Breast epithelium (tissue), 4 donors: ENCODE data around the gene IMMP2L. TPM values are rescaled to one million over a fixed set of nuclear protein-coding genes. Genes with fewer than 3 reads are reported as not detected.

Experiments used
- DNase-seq, 2 donors: peaks; one replicate each; pipeline ENCODE4 v3.0.0-alpha.2; 2019; ENCODE audit warnings: low spot score in 2 of 2
- H3K27ac ChIP-seq, 2 donors: fragments of 200-600 bp; sonication (generic) in 1 of 2; one replicate each; pipeline ENCODE4 v1.5.1; 2016 to 2019; ENCODE audit warnings: mild to moderate bottlenecking in 1 of 2
- H3K27me3 ChIP-seq, 2 donors: fragments of 200-600 bp; sonication (generic) in 1 of 2; one replicate each; pipeline versions ENCODE4 v1.5.1 to v1.6.0; 2017 to 2019; ENCODE audit warnings: control low read depth in 1 of 2, mild to moderate bottlenecking in 1 of 2
- H3K36me3 ChIP-seq: fragments of 200-600 bp; one replicate; pipeline ENCODE4 v1.5.1; 2019
- H3K4me1 ChIP-seq, 2 donors: fragments of 200-600 bp; sonication (generic); one replicate each; pipeline ENCODE4 v1.5.1; 2016 to 2019; ENCODE audit warnings: control low read depth in 1 of 2
- H3K4me3 ChIP-seq, 3 donors: fragments of 200-600 bp; sonication (generic); 1 replicate in 2 of 3; 2 replicates in 1 of 3; pipeline ENCODE4 v1.5.1; 2016 to 2019; ENCODE audit warnings: mild to moderate bottlenecking in 3 of 3, moderate library complexity in 2 of 3
- H3K9me3 ChIP-seq, 2 donors: fragments of 200-600 bp; sonication (generic) in 1 of 2; one replicate each; pipeline ENCODE4 v1.5.1; 2016 to 2019; ENCODE audit warnings: control low read depth in 1 of 2
- POLR2A ChIP-seq: fragments of 450-650 bp; IDR thresholded peaks from one replicate; pipeline ENCODE4 v1.6.1; 2016; ENCODE audit warnings: antibody characterized with exemption, mild to moderate bottlenecking, moderate library complexity
- POLR2AphosphoS5 ChIP-seq, 3 donors: sonication (generic); formaldehyde crosslinking; IDR thresholded peaks; one replicate each; pipeline ENCODE4 v1.6.1; 2017; ENCODE audit warnings: antibody characterized with exemption in 3 of 3
- intact Hi-C: fragments of 100-400 bp; cut with DNase I; formaldehyde crosslinking; loops from one replicate; pipeline ENCODE4 v1.15.1; 2023; ENCODE audit warnings: low total_unique reads
- total RNA-seq, 3 donors: library from RNA; depleted of rRNA; stranded (reverse); fragments of >200 nt; gene quantifications; one replicate each; pipeline ENCODE4 v1.1.0, GENCODE V29; 2016
- TF ChIP-seq, protein P1 (sequence below), 3 donors: fragments of 450-650 bp; IDR thresholded peaks; one replicate each; pipeline ENCODE4 v1.5.1; 2016 to 2017; ENCODE audit warnings: antibody characterized with exemption in 3 of 3, mild to moderate bottlenecking in 3 of 3, moderate library complexity in 3 of 3

The IMMP2L gene
- total RNA-seq, 3 donors from 2014 or later: 19.8 to 39.7 (median 30.8) TPM

DNA sequence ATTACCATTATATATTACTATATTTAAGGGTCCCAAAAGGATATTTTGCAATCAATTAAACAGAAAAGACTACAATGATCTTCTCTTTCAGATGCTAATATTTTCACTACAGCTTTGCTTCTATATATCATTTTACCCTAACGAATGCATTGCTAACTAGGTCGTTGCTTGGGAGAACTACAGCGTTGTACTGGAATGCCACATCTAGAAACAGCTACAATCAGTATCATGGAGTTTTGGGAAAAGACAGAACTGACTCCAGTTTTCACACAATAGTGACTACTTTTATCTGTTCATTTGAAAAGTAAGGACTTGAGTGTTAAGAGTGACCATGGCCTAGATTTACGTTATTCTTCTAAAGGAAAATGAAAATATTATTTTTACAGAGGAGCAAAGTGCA is 432.9 kb downstream of the IMMP2L start:
- intact Hi-C loops: no loop called here
- no peaks in the 10 kb centered on the region for H3K27me3 ChIP-seq
- H3K9me3 ChIP-seq: no peaks in the 10 kb centered on the region
- TF ChIP-seq POLR2A: no peak
- no peaks in the 10 kb centered on the region for H3K4me1 ChIP-seq
- no peak overlapping the region for H3K4me3 ChIP-seq
- DNase-seq: no peak
- no peak overlapping the region for H3K27ac ChIP-seq
- H3K36me3 ChIP-seq: no peaks in the 10 kb centered on the region

DNA sequence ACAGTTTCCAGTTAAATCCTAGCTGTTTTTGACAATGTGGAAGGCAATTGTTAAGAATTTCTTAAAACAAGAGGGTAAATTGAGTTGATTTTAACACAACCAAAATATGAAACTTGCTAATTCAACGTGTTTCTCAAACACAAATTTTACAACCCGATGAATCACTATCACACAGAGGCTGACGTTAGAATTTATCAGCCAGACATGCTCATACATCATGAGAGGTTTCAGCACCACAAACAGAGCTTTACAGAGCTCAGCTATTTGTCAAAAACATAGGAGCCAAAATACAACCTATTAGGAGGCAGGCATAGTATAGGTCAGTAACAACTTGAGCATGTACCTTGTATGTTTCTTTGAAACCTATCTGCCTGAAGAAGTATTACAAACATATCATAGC is 435.3 kb downstream of the IMMP2L start:
- H3K36me3 ChIP-seq: no peaks in the 10 kb centered on the region
- no peaks in the 10 kb centered on the region for H3K27me3 ChIP-seq
- no peaks in the 10 kb centered on the region for H3K9me3 ChIP-seq
- no peak overlapping the region for H3K4me3 ChIP-seq
- TF ChIP-seq POLR2A (no peak), POLR2AphosphoS5 (IDR thresholded peaks at IDR 0.05) (no peak)
- TF ChIP-seq, protein P1, sequence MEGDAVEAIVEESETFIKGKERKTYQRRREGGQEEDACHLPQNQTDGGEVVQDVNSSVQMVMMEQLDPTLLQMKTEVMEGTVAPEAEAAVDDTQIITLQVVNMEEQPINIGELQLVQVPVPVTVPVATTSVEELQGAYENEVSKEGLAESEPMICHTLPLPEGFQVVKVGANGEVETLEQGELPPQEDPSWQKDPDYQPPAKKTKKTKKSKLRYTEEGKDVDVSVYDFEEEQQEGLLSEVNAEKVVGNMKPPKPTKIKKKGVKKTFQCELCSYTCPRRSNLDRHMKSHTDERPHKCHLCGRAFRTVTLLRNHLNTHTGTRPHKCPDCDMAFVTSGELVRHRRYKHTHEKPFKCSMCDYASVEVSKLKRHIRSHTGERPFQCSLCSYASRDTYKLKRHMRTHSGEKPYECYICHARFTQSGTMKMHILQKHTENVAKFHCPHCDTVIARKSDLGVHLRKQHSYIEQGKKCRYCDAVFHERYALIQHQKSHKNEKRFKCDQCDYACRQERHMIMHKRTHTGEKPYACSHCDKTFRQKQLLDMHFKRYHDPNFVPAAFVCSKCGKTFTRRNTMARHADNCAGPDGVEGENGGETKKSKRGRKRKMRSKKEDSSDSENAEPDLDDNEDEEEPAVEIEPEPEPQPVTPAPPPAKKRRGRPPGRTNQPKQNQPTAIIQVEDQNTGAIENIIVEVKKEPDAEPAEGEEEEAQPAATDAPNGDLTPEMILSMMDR (IDR thresholded peaks at IDR 0.05): no peak
- no peak for DNase-seq
- intact Hi-C loops: no loop called here
- no peak overlapping the region for H3K27ac ChIP-seq
- H3K4me1 ChIP-seq: no peaks in the 10 kb centered on the region

DNA sequence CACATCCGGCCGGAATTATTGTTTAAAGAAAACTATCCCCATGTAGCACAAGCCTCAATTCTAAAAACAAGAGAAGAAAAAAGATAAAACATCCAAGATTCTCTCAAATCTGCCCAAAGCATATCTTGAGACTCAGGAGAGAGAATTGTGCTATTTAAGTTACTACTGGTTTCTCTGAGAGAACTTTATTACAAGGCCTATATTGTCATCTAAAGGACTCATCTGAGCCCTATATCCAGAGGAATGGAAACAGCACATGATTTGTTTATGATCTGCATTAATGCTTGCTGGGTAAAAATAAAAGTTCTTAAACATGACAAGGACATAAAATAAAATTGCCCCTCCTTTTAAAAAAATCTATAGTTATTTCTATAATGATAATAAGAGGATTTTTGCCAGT is 446.3 kb downstream of the IMMP2L start:
- no peak overlapping the region for H3K27ac ChIP-seq
- H3K36me3 ChIP-seq: no peaks in the 10 kb centered on the region
- H3K27me3 ChIP-seq: no peaks in the 10 kb centered on the region
- H3K9me3 ChIP-seq: no peaks in the 10 kb centered on the region
- DNase-seq: no peak
- intact Hi-C loops: no loop called here
- no peak overlapping the region for H3K4me3 ChIP-seq
- TF ChIP-seq POLR2A (no peak), POLR2AphosphoS5 (IDR thresholded peaks at IDR 0.05) (no peak)
- TF ChIP-seq, protein P1 (IDR thresholded peaks at IDR 0.05): no peak
- no peaks in the 10 kb centered on the region for H3K4me1 ChIP-seq

DNA sequence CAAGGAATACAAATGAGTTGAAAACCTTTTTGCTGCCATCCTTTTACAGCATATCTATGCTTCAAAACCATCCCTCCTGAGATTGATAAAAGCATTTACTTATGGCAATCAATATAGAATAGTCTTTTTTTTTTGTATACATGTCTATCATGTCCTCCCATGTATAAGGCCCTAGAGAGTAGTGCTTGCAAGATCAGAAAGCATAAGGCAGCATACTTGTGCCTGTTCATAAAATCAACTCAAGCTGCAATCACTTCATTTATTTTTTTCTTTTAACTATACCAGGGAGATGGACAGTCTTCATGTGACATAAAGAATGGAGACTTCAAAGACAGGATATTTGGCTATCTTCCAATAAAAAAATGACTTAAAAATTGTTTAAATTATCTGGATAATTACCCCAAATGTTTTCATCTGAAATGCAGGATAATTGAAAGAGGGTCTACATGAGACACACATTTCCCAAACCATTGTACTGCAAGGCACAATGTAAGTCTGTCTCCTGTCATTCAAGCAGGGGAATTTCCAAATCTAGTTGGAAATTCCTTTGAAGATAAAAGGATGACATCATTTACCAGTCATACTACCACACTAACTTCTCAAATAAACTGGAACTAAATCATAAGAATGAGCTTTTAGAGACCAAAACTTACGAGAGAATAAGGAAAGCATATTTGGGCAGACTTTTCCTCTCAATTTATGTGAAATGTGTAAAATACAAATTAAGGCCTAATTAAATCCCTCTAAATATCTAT is 448.9 kb downstream of the IMMP2L start:
- H3K4me3 ChIP-seq: no peak overlapping the region
- TF ChIP-seq, protein P1 (IDR thresholded peaks at IDR 0.05): no peak
- TF ChIP-seq POLR2AphosphoS5 (IDR thresholded peaks at IDR 0.05): no peak
- no peak for TF ChIP-seq POLR2A
- no peaks in the 10 kb centered on the region for H3K36me3 ChIP-seq
- intact Hi-C loops: no loop called here
- H3K27ac ChIP-seq: no peak overlapping the region
- H3K27me3 ChIP-seq: no peaks in the 10 kb centered on the region
- DNase-seq: no peak
- no peaks in the 10 kb centered on the region for H3K4me1 ChIP-seq
- no peaks in the 10 kb centered on the region for H3K9me3 ChIP-seq

DNA sequence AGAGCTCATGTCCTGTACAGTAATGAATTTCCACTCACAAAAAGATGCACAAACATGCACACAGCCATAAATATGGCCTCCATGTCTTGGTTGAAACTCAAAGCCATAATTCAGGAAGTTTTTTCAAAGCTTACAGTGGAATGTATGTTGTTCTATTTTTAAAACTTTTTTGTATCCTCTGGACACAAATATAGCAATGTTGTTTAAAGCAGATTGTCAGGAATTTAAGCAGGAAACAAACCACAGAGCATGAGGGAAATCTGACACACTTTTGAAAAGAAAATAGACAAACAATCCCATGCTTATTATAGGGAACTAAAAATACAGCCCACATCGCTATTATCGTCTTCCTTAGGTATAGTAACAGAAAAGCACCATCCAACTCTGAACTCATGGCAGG is 449.9 kb downstream of the IMMP2L start:
- no peak overlapping the region for H3K4me3 ChIP-seq
- no peaks in the 10 kb centered on the region for H3K36me3 ChIP-seq
- H3K9me3 ChIP-seq: no peaks in the 10 kb centered on the region
- no peaks in the 10 kb centered on the region for H3K27me3 ChIP-seq
- no peak overlapping the region for H3K27ac ChIP-seq
- intact Hi-C loops: no loop called here
- no peak for DNase-seq
- TF ChIP-seq POLR2AphosphoS5 (IDR thresholded peaks at IDR 0.05) (no peak), POLR2A (no peak)
- TF ChIP-seq, protein P1 (IDR thresholded peaks at IDR 0.05): no peak
- H3K4me1 ChIP-seq: no peaks in the 10 kb centered on the region
